Stimulated activated CD8-positive, alpha-beta memory T cell treated with anti-CD3 and anti-CD28 coated beads, Interleukin-12 subunit alpha, Interleukin-12 subunit beta, amount 100 ng/mL, for 1 hour (primary cell): ENCODE results near the gene LIMCH1.
"Not testable (repeated sequence)": the region's sequence is repeated elsewhere in the genome, so short reads cannot be mapped to it uniquely, and the experiment has no call there.

Experiments
- DNase-seq: peaks from one replicate; pipeline ENCODE4 v3.0.0-alpha.2; 2020; ENCODE audit warnings: low read depth

The LIMCH1 gene

DNA sequence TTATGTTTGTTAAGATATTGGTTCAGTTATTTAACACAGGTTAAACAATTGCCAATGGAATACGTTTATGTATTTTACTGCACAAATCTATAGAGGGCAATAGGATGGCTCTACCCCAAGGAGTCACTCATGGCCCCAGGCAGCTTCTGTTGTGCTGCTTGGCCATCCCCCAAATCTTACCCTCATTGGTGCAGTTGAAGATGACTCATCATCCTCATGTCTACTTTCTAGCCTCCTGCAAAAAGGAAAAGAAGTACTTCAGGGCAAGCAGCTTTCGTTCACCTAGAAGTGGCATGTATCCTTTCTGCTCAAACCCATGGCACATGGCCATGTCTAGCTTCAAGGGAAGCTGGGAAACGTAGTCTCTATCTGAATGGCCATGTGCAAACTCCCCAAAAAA lies 196.4 kb downstream of the LIMCH1 start:
- DNase-seq = no peak

DNA sequence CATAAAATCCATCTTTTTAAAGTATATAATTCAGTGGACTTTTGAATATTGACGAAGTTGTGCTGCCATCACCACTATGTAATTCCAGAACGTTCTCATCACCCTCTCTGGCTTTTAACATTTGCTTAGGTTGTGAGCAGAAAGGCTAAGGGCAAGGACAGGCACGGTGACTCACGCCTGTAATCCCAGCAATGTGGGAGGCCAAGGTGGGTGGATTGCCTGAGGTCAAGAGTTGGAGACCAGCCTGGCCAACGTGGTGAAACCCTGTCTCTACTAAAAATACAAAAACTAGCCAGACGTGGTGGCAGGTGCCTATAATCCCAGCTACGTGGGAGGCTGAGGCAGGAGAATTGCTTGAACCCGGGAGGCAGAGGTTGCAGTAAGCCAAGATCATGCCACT lies 199.5 kb downstream of the LIMCH1 start:
- not testable (repeated sequence) for DNase-seq

DNA sequence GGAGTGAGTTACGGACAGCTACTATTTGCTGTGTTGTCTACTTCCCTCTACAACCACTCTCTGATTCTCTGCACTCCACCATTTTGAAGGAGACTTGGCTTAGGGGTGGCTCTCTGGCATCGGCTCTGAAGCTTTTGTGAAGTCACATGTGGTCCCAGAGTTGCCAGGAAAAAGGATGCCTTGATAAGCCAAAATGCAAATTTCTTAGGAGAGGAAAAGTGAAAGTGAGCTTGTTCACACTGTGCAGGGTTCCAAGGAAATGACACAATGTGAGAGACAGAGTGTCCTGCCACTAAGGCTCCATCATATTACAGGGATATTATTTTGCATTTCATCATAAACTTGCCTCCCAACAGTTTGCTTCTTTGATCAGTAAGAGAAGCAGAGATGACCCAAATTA lies 203.4 kb downstream of the LIMCH1 start:
- no peak for DNase-seq

DNA sequence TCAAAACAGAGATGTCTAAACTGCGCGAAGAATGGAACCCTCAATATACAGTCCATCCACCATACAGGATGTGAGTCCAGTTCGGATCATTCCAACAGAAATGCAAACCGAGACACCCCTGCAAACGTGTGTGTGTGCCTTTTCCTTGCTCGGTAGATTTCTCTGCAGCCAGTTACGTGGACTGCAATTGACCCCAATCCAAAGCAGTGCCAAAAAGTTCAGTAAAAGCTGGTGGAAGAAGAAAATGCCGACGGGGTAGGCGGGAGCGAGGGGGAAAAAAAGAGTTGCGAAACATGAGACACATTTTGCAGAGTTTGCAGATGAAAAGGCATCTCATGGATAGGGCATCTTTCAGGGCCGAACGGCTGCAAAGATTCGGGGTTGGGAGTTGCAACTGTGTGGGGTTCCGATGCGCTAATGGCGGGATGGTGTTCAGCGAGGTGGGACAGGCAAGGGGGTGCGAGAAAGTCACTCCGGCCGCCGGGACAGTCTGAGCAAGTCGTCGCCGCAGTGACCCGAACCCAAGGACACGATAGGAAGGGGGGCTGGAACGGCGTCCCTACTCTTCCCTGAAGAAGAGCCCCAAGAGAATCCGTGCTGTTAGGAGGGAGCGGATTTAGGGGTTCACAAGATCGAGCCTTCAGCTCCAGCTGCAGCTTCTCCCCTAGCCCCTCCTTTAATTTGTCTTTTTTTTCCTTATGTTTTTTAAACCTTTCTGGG lies 206.8 kb downstream of the LIMCH1 start:
- DNase-seq = no peak

DNA sequence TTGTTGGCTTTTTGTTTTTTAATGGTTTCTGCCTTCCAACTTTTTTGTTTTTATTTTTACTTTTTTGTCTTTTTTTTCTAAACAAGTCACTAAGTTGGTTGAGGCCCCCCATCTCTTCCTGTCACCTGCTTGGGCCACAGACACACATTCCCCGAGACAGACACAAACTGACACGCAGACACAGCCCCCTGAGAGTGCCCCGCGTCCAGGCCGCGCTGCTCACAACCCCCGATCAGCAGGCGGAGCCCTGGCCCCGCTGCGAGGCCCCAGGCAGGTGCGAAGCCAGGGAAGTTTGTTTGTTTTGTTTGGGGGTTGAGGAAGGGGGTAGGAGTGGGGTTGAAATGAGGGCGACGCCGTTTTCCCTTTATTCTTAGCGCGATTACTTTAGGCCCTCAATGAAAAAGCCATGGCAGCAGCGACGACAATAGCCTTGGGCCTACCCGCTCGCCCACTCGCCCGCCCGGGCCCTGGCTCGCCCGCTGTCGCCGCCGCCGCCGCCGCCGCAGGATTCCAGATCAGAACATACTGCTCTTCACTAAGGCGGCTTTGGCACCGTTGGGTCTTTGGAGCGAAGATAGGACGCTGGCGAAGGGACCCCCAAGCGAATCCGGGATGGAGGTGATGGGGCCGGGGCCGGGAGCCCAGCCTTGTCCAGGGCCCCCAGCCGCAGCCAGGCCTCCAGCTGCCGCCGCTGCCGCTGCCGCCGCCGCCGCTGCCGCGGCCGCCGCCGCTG lies 207.5 kb downstream of the LIMCH1 start:
- DNase-seq = no peak

DNA sequence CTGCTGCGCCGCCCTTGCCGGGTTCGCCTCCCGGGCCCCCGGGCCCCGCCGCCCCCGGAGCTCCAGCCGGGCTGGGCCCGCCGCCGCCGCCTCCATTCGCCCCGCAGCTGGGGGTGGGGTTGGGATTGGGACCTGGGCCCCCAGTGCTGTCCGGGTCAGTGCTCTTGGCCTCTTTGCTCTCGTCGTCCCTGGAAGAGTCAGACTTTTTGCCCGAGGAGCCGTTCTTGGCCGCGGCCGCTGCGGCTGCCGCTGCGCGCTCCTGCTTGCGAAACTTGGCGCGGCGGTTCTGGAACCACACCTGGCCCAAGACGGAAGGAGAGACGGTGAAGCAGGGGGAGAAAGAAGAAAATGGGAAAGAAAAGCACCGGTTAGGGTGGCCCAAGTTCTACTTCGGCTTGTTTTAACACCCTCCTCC lies 208.1 kb downstream of the LIMCH1 start:
- no peak for DNase-seq

DNA sequence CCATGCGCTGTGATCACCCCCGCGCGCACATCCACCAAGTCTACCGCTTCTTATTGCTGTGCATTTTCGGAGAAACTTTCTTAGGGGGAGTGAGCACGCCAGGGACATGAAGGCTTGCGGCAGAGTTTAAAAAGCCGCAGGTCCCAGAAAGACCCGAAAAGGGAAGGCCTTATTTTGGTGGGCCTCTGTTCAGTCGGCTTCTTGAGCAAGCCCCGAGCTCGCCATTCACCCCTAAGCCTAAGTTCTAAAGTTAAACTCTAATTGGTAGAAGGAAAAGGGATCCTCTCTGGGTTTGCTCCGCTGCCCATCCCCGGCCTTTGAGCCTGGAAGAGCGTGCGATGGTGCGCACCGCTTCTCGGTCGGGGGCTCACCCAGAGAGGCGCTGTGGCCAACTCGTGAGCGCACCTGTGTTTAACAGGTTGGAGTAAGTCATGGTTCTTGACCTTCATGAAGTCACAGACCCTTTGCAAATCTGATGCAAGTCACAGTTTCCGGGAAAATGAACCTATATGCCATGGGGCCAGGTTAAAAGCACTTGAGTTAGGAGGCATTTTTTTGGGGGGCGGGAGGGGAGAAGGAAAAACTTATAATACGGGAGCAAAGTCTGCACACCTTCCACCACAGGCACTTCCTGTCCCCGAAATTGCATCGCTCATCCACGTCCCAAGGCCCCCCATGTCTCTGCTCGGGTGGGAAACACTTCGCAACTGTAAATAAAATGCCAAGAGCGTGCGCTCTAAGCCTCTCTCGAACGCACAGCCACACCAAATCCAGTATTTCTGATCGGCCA lies 208.7 kb downstream of the LIMCH1 start:
- no peak for DNase-seq

DNA sequence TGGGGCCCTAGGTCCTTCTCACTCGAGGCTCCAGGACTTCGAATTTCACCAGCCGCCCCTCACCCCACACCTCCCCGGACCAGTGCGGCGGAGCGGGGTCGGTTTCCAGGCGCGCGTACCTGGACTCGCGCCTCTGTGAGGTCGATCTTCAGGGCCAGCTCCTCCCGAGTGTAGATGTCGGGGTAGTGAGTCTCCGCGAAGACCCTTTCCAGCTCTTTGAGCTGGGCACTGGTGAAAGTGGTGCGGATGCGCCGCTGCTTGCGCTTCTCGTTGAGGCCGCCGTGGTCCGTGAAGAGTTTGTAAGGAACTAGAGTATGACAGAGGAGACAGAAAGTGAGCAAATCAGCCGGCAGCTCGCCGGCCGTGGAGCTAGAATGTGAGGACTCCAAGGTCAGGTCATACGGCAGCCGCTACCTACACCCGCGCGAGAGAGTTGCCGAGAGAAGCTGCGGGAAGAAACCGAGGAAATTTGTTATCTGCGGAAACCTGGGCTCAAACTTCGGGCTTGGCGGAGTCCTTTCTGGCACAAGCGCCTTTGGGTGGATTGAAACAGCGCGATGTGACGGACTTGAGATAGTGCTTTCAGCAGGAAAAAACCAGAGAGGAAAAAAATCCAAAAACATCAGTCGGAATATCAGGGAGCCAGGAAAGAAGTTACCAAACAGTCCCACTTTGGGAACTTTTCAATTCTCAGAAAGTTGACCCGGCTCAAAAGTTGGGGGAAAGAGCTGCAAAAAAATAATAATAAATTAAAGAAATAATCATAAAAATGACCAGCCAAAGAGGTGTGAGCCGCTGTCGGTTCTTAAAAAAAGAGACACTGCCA lies 209.5 kb downstream of the LIMCH1 start:
- no peak for DNase-seq

DNA sequence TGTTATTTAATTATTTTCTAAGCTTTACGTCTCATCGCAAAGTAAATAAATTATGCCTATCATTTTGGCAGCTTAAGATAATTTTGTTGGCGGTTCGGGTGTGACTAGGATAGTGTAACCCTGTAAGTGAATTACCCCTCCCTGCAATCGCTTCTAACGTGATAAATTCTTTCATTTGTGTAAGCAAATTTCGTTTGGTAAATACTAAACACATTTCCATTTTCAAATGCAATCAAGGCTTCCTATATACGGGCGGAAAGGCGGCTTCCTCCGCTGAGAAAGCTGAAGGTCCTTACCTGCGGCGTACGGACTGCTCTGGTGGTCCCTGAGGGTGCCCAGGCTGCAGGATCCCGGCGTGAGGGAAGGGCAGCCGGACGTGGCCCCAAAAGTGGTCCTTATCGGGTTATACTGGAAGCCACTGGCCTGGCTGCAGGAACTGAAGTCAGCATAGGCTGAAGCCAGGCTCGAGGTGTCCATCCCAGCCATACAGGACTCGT lies 210.2 kb downstream of the LIMCH1 start:
- DNase-seq = no peak

DNA sequence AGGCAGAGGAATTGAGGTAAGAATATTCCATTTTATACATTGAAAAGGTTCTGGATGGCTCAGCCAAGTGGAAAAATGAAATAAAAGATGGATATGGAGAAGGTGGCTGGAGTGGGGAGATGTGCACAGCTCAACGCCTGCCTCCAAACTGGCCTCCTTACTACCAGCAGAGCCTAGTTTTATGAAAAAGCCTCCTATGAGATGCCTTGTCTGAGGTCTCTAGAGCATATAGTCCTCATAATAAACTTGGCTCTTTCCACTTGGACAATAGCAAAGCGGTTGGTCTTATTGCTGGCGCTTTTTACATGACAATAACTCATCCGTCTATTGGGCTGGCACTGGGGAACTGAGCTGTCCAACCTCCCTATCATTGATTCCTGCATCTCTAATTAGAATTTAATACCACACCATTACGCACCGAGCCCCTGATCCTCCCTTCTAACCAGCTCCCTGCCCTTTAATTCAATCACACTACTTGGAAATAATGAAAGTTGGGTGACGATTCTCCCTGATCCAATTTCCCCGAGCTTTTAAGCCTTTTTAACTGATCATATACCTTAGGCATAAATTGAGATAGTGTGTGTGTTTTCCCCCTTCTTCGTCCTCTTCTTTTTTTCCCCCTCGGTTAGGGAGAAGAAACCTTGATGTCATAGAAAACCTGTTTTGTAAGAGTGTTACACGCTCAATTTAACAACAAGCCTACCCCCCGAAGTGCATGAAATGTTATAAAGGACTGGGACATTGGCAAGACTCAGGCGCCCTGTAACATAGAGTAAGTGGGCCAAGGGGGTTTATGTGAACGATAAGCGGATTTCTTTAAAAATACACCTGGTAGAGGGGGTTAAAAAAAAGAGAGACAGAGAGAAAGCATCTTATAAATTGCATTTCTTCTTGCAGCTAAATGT lies 210.9 kb downstream of the LIMCH1 start, which contains the start of gene PHOX2B:
TSS of gene PHOX2B (minus strand) at position 155 of the 905 bp plus-strand sequence. CDS start at position 40, 115 bp downstream.
- no peak for DNase-seq

DNA sequence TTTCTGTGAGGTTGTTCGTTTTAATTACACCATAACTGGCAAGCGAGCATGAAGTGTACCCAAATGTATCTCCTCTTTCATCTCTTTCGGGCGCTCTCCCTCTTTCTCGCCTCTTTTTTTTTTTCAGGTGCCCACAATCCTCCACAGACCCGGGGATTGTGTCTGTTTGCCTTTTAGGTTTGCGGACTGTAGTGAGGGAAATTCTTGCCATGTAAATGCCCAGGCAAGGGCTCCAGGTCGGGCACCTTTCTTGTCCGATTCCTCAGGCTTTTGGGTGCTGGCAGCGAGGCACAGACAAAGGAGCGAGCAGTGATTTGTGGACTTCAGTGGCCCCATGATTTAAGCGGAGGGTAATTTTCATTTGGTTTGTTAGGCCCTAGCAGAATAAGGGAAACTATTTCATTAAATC lies 211.7 kb downstream of the LIMCH1 start:
- no peak for DNase-seq
